GM20000 (cell line): ENCODE results near the gene ADAM8.
A peak's percentile ranks its signal among the peaks of the same experiment; 100 is the strongest.

Experiments
- DNase-seq: peaks from one replicate; pipeline ENCODE4 v3.0.0; 2012; ENCODE audit warnings: low spot score
- TF ChIP-seq, protein P1 (sequence below): IDR thresholded peaks from 2 replicates; pipeline ENCODE4 v1.5.1; 2012; ENCODE audit warnings: mild to moderate bottlenecking, control low read depth; ENCODE audit errors: extremely low read depth, missing control alignments

ADAM8 gene

GRCh38 chr10:133318494-133319127 lies 41.9 kb upstream of the ADAM8 start:
- TF ChIP-seq, protein P1, sequence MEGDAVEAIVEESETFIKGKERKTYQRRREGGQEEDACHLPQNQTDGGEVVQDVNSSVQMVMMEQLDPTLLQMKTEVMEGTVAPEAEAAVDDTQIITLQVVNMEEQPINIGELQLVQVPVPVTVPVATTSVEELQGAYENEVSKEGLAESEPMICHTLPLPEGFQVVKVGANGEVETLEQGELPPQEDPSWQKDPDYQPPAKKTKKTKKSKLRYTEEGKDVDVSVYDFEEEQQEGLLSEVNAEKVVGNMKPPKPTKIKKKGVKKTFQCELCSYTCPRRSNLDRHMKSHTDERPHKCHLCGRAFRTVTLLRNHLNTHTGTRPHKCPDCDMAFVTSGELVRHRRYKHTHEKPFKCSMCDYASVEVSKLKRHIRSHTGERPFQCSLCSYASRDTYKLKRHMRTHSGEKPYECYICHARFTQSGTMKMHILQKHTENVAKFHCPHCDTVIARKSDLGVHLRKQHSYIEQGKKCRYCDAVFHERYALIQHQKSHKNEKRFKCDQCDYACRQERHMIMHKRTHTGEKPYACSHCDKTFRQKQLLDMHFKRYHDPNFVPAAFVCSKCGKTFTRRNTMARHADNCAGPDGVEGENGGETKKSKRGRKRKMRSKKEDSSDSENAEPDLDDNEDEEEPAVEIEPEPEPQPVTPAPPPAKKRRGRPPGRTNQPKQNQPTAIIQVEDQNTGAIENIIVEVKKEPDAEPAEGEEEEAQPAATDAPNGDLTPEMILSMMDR: peak; percentile 86

GRCh38 chr10:133316732-133317131 lies 40.1 kb upstream of the ADAM8 start:
- no peak for DNase-seq
- TF ChIP-seq, protein P1: no peak

More at GRCh38 chr10:133318494-133319127, 41.9 kb upstream of the ADAM8 start:
- DNase-seq: peak; percentile 75

GRCh38 chr10:133316266-133316665 lies 39.6 kb upstream of the ADAM8 start:
- TF ChIP-seq, protein P1: no peak
- no peak for DNase-seq

DNA sequence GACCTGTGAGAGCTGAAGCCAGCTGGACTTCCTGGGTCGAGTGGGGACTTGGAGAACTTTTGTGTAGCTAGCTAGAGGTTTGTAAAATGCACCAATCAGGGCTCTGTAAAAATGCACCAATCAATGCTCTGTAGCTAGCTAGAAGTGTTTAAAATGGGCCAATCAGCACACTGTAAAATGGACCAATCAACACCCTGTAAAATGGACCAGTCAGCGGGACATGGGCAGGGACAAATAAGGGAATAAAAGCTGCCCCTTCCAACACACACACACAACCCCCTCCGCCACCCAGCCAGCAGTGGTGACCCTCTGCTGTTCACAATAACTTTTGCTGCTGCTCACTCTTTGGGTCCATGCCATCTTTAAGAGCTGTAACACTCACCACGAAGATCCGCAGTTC lies 39.2 kb upstream of the ADAM8 start:
- DNase-seq: no peak

GRCh38 chr10:133314911-133315310 lies 38.2 kb upstream of the ADAM8 start:
- TF ChIP-seq, protein P1: no peak
- DNase-seq: no peak

More for the DNA sequence above, 39.2 kb upstream of the ADAM8 start:
- TF ChIP-seq, protein P1: no peak

DNA sequence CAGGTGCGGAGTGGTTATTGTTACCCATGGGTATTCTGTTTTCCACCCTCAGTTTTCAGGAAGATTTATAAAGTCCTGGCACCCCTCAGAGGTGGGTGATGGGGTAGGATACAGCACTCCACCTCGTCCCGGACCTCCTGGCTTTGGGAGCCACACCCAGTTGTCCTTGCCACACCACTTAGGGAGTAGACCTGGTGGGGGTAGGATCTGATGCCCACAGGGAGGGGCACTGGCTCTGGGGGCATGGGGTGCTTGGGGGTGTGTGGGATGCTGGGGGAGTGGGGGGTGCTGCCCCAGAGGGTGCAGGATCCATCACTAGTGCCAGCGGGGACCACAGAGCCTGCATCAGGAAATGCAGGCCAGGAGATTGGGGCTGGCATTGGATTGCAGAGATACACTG lies 36.5 kb upstream of the ADAM8 start:
- TF ChIP-seq, protein P1: no peak
- DNase-seq: no peak

- TF ChIP-seq, protein P1: no peak
- no peak for DNase-seq
These were observed 36.1 kb upstream of the ADAM8 start for GRCh38 chr10:133312769-133313145.
